Caki2 (cell line): ENCODE data around the gene CST11. TPM values are rescaled to one million over a fixed set of nuclear protein-coding genes. Genes with fewer than 3 reads are reported as not detected.
"Not testable (repeated sequence)": the region's sequence is repeated elsewhere in the genome, so short reads cannot be mapped to it uniquely, and the experiment has no call there.

Experiments used
- DNase-seq: peaks from one replicate; pipeline ENCODE4 v3.0.0-alpha.2; 2015; ENCODE audit warnings: low read depth
- in situ Hi-C: cut with HindIII; loops from 2 replicates; pipeline ENCODE4 v1.10.0; 2016; ENCODE audit warnings: low sequenced_read_pairs, low pct_unique_long_range_greater_than_20kb, mixed read lengths
- total RNA-seq: library from RNA; depleted of rRNA; stranded (reverse); fragments of >200 nt; shearing (Covaris generic); gene quantifications from 2 replicates; pipeline ENCODE4 v1.2.3, GENCODE V29; 2014; ENCODE audit warnings: low replicate concordance; rRNA removed

CST11 gene, protein sequence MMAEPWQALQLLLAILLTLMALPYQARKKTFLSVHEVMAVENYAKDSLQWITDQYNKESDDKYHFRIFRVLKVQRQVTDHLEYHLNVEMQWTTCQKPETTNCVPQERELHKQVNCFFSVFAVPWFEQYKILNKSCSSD
- total RNA-seq = not detected in 2 replicates

- in situ Hi-C loops = no loop called here
- DNase-seq = no peak
Measured at GRCh38 chr20:23452776-23453175, at the start of gene CST11. CST11 (minus strand) TSS chr20:23452876; CDS start chr20:23452811, 65 bp downstream.

DNA sequence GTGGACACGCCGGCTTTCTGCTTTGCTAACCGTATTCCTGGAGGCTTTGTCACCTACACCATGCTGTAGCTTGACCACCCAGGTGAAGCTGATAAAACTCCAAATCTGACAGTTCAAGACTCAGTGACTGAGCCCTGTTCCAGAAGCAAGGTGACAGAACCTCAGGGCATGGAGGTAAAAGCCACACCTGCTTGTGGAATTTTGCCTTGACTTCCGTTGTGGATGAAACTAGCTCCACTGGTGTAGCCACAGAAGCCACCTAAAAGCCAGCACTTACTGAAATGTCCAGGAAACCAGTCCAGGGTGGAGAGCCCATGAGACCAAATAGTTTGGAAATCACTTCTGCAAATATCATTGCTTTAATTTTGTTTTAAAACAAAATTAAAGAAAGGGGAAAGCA lies 49.2 kb upstream of the CST11 start:
- in situ Hi-C loops = no loop called here
- DNase-seq = no peak

GRCh38 chr20:23497536-23497935 lies 44.9 kb upstream of the CST11 start:
- in situ Hi-C loops = no loop called here

GRCh38 chr20:23493172-23493772 lies 40.6 kb upstream of the CST11 start:
- in situ Hi-C loops = no loop called here
- DNase-seq = no peak

More at GRCh38 chr20:23497536-23497935, 44.9 kb upstream of the CST11 start:
- DNase-seq = no peak

- no peak for DNase-seq
- in situ Hi-C loops = no loop called here
Measured at GRCh38 chr20:23492292-23492691, 39.6 kb upstream of the CST11 start.

DNA sequence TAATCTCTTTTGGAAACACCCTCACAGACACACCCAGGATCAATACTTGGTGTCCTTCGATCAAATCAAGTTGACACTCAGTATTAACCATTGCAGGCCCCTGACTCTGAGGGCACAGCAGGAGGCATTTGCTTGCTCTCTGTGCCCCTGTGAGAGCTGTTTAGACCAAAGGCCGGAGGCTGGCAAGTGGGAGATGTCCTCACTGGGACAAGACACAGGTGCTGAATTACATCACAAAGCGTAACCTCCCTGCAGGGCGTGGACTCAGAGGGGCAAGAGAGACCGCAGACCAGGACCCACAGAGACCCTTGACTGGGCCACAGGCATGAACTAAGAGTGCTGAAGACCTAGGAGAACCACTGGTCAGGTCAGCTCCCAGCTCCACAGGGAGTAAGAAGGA lies 38.1 kb upstream of the CST11 start, which contains the start of gene CST8:
TSS of gene CST8 (plus strand) at position 301 of the 400 bp plus-strand sequence. CDS start 551 bp downstream, outside the sequence.
- in situ Hi-C loops = no loop called here
- DNase-seq = no peak

- in situ Hi-C loops = no loop called here
- no peak for DNase-seq
Measured at GRCh38 chr20:23488996-23489395, 36.3 kb upstream of the CST11 start.

- in situ Hi-C loops = no loop called here
- DNase-seq = no peak
Measured at GRCh38 chr20:23488470-23488869, 35.8 kb upstream of the CST11 start.

GRCh38 chr20:23484081-23484480 lies 31.4 kb upstream of the CST11 start:
- in situ Hi-C loops = no loop called here

GRCh38 chr20:23482138-23482537 lies 29.5 kb upstream of the CST11 start:
- in situ Hi-C loops = no loop called here
- no peak for DNase-seq

More at GRCh38 chr20:23484081-23484480, 31.4 kb upstream of the CST11 start:
- no peak for DNase-seq

DNA sequence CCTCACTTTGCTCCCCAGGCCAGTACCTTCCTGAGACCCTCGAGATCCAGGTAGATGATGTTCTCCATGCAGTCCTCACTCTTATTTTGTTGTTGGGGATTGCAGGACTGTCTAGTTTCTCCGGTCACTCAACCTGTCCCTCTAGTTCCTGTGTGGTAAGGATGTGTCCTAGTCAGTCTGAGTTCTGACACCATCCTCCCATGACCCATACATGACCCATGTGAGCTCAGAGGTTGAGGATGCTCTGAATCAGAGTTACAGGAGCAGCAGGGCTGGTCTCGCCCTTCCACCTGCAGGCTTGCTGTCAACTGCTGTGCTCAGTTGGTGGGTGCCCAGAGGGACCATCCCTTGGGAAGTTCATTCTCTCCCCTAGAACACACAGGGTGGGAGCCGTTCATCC lies 26.4 kb upstream of the CST11 start:
- in situ Hi-C loops = no loop called here
- no peak for DNase-seq

GRCh38 chr20:23477223-23477622 lies 24.5 kb upstream of the CST11 start:
- in situ Hi-C loops = no loop called here
- DNase-seq = no peak

DNA sequence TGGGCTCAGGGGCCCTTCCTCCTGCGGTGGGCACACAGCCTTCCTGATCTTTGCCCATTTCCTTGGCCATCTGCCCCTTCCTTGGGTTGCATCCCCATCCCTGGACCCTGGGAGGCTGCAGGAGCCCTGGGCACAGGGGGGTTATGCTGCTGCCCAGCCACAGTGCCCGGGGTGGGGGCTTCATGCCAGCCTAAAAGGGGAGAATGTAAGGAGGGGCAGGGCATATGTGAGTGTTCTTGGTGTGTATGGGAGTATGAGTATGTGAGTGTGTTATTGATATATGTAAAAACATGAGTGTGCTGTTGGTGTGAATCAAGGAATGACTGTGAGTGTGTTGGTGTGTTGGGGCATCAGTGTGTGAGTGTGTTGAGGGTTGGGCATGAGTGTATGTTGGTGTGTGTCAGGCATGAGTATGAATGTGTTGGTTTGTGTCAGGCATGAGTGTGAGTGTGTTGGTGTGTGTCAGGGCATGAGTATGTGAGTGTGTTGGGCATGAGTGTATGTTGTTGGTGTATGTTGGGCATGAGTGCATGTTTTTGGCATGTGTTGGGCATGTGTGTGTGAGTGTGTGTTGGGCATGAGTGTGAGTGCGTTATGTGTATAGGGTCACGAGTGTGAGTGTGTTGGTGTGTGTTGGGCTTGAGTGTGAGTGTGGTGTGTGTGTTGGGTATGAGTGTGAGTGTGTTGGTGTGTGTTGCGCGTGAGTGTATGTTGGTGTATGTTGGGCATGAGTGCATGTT lies 23.5 kb upstream of the CST11 start:
- DNase-seq = no peak
- in situ Hi-C loops = no loop called here

GRCh38 chr20:23475395-23475794 lies 22.7 kb upstream of the CST11 start:
- DNase-seq = no peak
- in situ Hi-C loops = no loop called here

DNA sequence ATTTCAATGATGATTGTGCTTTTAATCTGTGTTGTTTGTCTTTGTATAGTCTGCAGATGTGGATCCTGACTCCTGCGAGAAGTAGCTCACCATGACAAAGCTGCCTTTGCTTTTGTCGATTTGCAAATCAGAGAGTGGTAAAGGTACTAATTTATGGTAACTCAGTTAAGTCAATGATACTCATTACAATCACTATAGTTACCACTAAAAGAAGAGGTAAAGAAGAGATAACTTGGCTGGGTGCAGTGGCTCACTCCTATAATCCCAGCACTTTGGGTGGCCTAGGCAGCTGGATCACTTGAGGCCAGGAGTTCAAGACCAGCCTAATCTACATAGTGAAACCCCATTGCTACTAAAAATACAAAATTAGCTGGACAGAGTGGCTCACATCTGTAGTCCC lies 20.6 kb upstream of the CST11 start:
- in situ Hi-C loops, DNase-seq: not testable (repeated sequence)

DNA sequence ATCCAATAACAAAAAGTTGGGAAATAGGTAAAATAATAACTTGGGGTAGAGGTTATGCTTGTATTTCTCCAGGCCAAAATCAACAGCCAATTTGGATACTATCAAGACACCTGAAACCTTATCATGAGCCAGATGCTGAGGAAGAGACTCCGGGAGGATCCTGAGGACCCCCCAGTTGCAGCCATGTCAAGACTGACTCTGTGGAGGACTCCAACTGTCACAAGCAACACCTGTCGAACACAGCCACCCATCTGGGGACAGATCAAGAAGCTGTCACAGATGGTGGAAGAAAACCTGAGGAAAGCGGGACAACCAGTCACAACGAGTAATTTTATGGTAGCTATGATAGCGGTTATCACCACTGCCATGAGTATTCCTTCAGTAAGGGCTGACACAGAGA lies 19.6 kb upstream of the CST11 start:
- in situ Hi-C loops = not testable (repeated sequence)

GRCh38 chr20:23466961-23467360 lies 14.3 kb upstream of the CST11 start:
- DNase-seq, in situ Hi-C loops: not testable (repeated sequence)

More for the DNA sequence above, 19.6 kb upstream of the CST11 start:
- not testable (repeated sequence) for DNase-seq

DNA sequence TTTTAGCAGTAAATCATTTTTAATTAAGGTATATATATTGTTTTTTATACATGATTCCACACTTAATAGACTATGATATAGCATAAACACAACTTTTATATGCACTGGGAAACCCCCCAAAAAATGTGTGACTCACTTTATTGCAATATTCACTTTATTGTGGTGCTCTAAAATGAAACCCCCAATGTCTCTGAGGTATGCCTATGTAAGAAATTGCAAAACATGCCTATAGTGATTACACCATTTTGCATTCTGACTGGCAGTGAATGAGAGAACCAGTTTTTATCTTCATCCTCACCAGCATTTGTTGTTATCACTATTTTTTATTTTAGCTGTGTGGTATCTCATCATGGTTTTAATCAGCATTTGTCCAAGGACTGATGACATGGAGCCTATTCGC lies 8.5 kb upstream of the CST11 start:
- in situ Hi-C loops = no loop called here
- DNase-seq = no peak

DNA sequence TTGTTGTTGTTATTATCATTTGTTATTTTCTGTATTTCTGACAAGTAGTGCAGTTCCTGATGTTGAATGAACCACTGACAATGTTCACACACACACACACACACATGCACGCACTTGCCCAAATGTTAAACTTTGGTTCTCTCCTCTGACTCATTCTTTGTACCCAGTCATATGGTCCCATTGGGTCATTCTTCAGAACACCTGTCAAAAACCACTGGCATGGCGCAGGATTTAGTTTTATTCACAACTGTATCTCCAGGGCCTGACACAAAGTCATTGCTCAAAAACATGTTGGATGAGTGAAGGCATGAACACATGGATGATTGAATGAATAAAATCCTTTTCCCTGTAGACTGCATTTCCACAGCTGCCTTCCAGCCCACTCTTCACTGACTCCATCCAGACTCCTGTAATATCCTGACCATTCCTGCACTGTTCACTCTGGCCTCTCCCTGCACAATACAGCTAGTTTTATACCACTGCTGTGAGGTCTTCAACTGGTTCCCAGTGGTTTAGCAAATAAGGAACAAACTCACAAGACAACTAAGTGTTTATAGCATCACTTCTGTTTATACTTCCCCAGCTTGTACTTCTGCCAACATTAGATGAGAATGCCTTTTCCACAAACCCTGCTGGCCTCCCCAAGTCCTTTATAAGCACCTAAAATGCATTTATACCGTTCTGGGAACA lies 6.9 kb upstream of the CST11 start:
- in situ Hi-C loops = no loop called here
- DNase-seq = no peak
